ENCODE data around the gene MSI2.

DNA sequence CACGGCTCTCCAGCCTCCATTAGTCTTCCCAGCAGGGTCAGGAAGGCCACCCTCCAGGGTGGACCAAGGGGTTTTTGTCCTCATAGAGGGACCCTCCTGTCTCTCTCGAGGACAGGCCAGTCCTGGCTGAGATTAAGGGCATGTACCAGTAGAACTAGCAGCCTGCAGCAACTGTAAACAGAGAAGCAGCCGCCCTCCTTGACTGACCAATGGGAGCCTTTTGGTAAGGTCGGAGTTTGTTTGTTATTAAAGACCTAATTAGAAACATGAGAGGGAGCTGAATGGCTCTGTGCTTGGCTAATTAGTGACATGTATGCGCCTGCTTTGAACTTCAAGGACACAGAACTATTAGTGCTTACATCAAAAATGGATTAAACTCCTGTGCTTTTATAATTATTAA lies 408.8 kb downstream of the MSI2 start:
- TF ChIP-seq CTCF (IDR thresholded peaks at IDR 0.05; ENCODE audit: low read depth, low read length, poor library complexity, severe bottlenecking): no peak
- TF ChIP-seq EZH2phosphoT487 (IDR thresholded peaks at IDR 0.05; ENCODE audit: borderline replicate concordance, low read length): no peak

Measured in DOHH2 (cell line).